Fibroblast of skin of right quadriceps (primary cell): ENCODE data around the gene ZIM2.

Source experiments
- DNase-seq: peaks from one replicate; pipeline ENCODE4 v3.0.0-alpha.2; 2013

The ZIM2 gene

GRCh38 chr19:56838909-56839651, 1.4 kb downstream of the ZIM2 start:
- peak; percentile 94 for DNase-seq

- peak; percentile 51 for DNase-seq
Measured at GRCh38 chr19:56838024-56838908, 2.3 kb downstream of the ZIM2 start.

- peak; percentile 24 for DNase-seq
Measured at GRCh38 chr19:56837492-56838023, 3.0 kb downstream of the ZIM2 start.

- no peak for DNase-seq
Measured at GRCh38 chr19:56837004-56837403, 3.5 kb downstream of the ZIM2 start.

GRCh38 chr19:56836059-56836458, 4.5 kb downstream of the ZIM2 start:
- no peak for DNase-seq

GRCh38 chr19:56835401-56835800, 5.1 kb downstream of the ZIM2 start:
- no peak for DNase-seq

- DNase-seq, result no peak
Measured at GRCh38 chr19:56834564-56835375, 5.8 kb downstream of the ZIM2 start.

GRCh38 chr19:56832352-56832928, 8.1 kb downstream of the ZIM2 start:
- no peak for DNase-seq

GRCh38 chr19:56831255-56831654, 9.3 kb downstream of the ZIM2 start:
- DNase-seq, result no peak

- DNase-seq, result no peak
Measured at GRCh38 chr19:56829596-56829995, 10.9 kb downstream of the ZIM2 start.

- DNase-seq, result no peak
Measured at GRCh38 chr19:56827708-56828107, 12.8 kb downstream of the ZIM2 start.

GRCh38 chr19:56823956-56824355, 16.6 kb downstream of the ZIM2 start:
- no peak for DNase-seq

GRCh38 chr19:56823417-56823816, 17.1 kb downstream of the ZIM2 start:
- DNase-seq, result no peak

- DNase-seq, result no peak
Measured at GRCh38 chr19:56822755-56823154, 17.8 kb downstream of the ZIM2 start.

GRCh38 chr19:56821675-56822074, 18.9 kb downstream of the ZIM2 start:
- no peak for DNase-seq

GRCh38 chr19:56821209-56821608, 19.3 kb downstream of the ZIM2 start:
- DNase-seq, result no peak

GRCh38 chr19:56819166-56819565, 21.4 kb downstream of the ZIM2 start:
- DNase-seq, result no peak

GRCh38 chr19:56814656-56815055, 25.9 kb downstream of the ZIM2 start:
- no peak for DNase-seq

- no peak for DNase-seq
Measured at GRCh38 chr19:56813531-56813930, 27.0 kb downstream of the ZIM2 start.

- DNase-seq, result no peak
Measured at GRCh38 chr19:56811480-56811879, 29.0 kb downstream of the ZIM2 start.

- DNase-seq, result no peak
Measured at GRCh38 chr19:56810260-56810659, 30.3 kb downstream of the ZIM2 start.

GRCh38 chr19:56808717-56809392, 31.7 kb downstream of the ZIM2 start:
- no peak for DNase-seq
